GM12892 (cell line): ENCODE measurements around the gene GPER1.
"Not testable (repeated sequence)": the region's sequence is repeated elsewhere in the genome, so short reads cannot be mapped to it uniquely, and the experiment has no call there.

ENCODE experiments used
- DNase-seq: peaks from one replicate; pipeline ENCODE4 v3.0.0; 2011; ENCODE audit not compliant: insufficient read length
- FAIRE-seq: peaks from 2 replicates; lab custom pipeline; 2011; peaks lifted over from hg19 to GRCh38; lab: Jason Lieb, UNC
- POLR2A ChIP-seq: IDR thresholded peaks from 2 replicates; pipeline ENCODE4 v1.6.1; 2011; ENCODE audit warnings: low read depth, low read length, control low read depth
- POLR2AphosphoS5 ChIP-seq: IDR thresholded peaks from 2 replicates; pipeline ENCODE4 v1.6.1; 2011; ENCODE audit warnings: low read depth, low read length, control low read depth
- TAF1 ChIP-seq: IDR thresholded peaks from 2 replicates; pipeline ENCODE4 v1.6.1; 2011; ENCODE audit warnings: low read depth, mild to moderate bottlenecking, control low read depth, low read length, borderline replicate concordance

Gene GPER1

GRCh38 chr7:1112109-1112508 is 24.2 kb downstream of the GPER1 start:
- DNase-seq: no peak
- FAIRE-seq: no peak
- TF ChIP-seq TAF1: no peak
- no peak for TF ChIP-seq POLR2AphosphoS5
- no peak for TF ChIP-seq POLR2A

- no peak for TF ChIP-seq TAF1
- no peak for TF ChIP-seq POLR2A
- no peak for TF ChIP-seq POLR2AphosphoS5
Measured at GRCh38 chr7:1112625-1113547, 25.0 kb downstream of the GPER1 start.

GRCh38 chr7:1113548-1113885 is 25.6 kb downstream of the GPER1 start:
- no peak for TF ChIP-seq TAF1
- no peak for TF ChIP-seq POLR2A
- TF ChIP-seq POLR2AphosphoS5: no peak
- FAIRE-seq (no peak), DNase-seq (no peak)

More at GRCh38 chr7:1112625-1113547, 25.0 kb downstream of the GPER1 start:
- FAIRE-seq (no peak), DNase-seq (no peak)

- FAIRE-seq: no peak
- TF ChIP-seq TAF1 (no peak), POLR2AphosphoS5 (no peak), POLR2A (no peak)
- no peak for DNase-seq
Measured at GRCh38 chr7:1114088-1114487, 26.2 kb downstream of the GPER1 start.

- TF ChIP-seq POLR2AphosphoS5 (no peak), POLR2A (no peak)
- DNase-seq (no peak), FAIRE-seq (no peak)
Measured at GRCh38 chr7:1114505-1114904, 26.6 kb downstream of the GPER1 start.

- FAIRE-seq, DNase-seq: not testable (repeated sequence)
Measured at GRCh38 chr7:1115171-1116045, 27.5 kb downstream of the GPER1 start.

GRCh38 chr7:1116383-1117008 is 28.6 kb downstream of the GPER1 start:
- not testable (repeated sequence) for DNase-seq
- FAIRE-seq: peak; percentile 57

- FAIRE-seq: no peak
Measured at GRCh38 chr7:1117321-1117928, 29.5 kb downstream of the GPER1 start.

GRCh38 chr7:1119201-1119600 is 31.3 kb downstream of the GPER1 start:
- DNase-seq (no peak), FAIRE-seq (no peak)
- TF ChIP-seq TAF1 (no peak), POLR2A (no peak), POLR2AphosphoS5 (no peak)

More at GRCh38 chr7:1117321-1117928, 29.5 kb downstream of the GPER1 start:
- DNase-seq: no peak
- no peak for TF ChIP-seq POLR2A
- no peak for TF ChIP-seq POLR2AphosphoS5
- TF ChIP-seq TAF1: no peak

- FAIRE-seq (no peak), DNase-seq (no peak)
- no peak for TF ChIP-seq POLR2A
- TF ChIP-seq POLR2AphosphoS5: no peak
- no peak for TF ChIP-seq TAF1
Measured at GRCh38 chr7:1120791-1121190, 32.9 kb downstream of the GPER1 start.

GRCh38 chr7:1121476-1121875 is 33.6 kb downstream of the GPER1 start:
- no peak for FAIRE-seq

More at GRCh38 chr7:1121476-1121875, 33.6 kb downstream of the GPER1 start:
- TF ChIP-seq POLR2AphosphoS5 (no peak), TAF1 (no peak), POLR2A (no peak)
- no peak for DNase-seq
